ENCODE data around the gene COL8A2.

COL8A2 gene

GRCh38 chr1:36111151-36111550, 13.9 kb downstream of the COL8A2 start:
- no peak for DNase-seq (ENCODE audit: low read depth)

- no peak for DNase-seq (ENCODE audit: low read depth)
Measured at GRCh38 chr1:36109041-36109679, 15.9 kb downstream of the COL8A2 start.

GRCh38 chr1:36108314-36108713, 16.7 kb downstream of the COL8A2 start:
- DNase-seq (ENCODE audit: low read depth), result no peak

- no peak for DNase-seq (ENCODE audit: low read depth)
Measured at GRCh38 chr1:36107394-36107793, 17.6 kb downstream of the COL8A2 start.

GRCh38 chr1:36106269-36106668, 18.8 kb downstream of the COL8A2 start:
- no peak for DNase-seq (ENCODE audit: low read depth)

- DNase-seq (ENCODE audit: low read depth), result no peak
Measured at GRCh38 chr1:36101546-36101945, 23.5 kb downstream of the COL8A2 start.

GRCh38 chr1:36100376-36100775, 24.6 kb downstream of the COL8A2 start:
- DNase-seq (ENCODE audit: low read depth), result no peak

- peak; percentile 62 for DNase-seq (ENCODE audit: low read depth)
Measured at GRCh38 chr1:36099681-36100341, 25.2 kb downstream of the COL8A2 start.

- DNase-seq (ENCODE audit: low read depth), result no peak
Measured at GRCh38 chr1:36098650-36099365, 26.2 kb downstream of the COL8A2 start.

GRCh38 chr1:36097693-36098585, 27.1 kb downstream of the COL8A2 start:
- DNase-seq (ENCODE audit: low read depth), result no peak

- no peak for DNase-seq (ENCODE audit: low read depth)
Measured at GRCh38 chr1:36096500-36097432, 28.3 kb downstream of the COL8A2 start.

- DNase-seq (ENCODE audit: low read depth), result no peak
Measured at GRCh38 chr1:36095760-36096405, 29.1 kb downstream of the COL8A2 start.

- no peak for DNase-seq (ENCODE audit: low read depth)
Measured at GRCh38 chr1:36094621-36095061, 30.4 kb downstream of the COL8A2 start.

GRCh38 chr1:36093929-36094328, 31.1 kb downstream of the COL8A2 start:
- no peak for DNase-seq (ENCODE audit: low read depth)

GRCh38 chr1:36093226-36093625, 31.8 kb downstream of the COL8A2 start:
- DNase-seq (ENCODE audit: low read depth), result no peak

GRCh38 chr1:36092798-36093185, 32.2 kb downstream of the COL8A2 start:
- DNase-seq (ENCODE audit: low read depth), result no peak

GRCh38 chr1:36092166-36092797, 32.7 kb downstream of the COL8A2 start:
- DNase-seq (ENCODE audit: low read depth), result no peak

GRCh38 chr1:36091698-36092097, 33.3 kb downstream of the COL8A2 start:
- no peak for DNase-seq (ENCODE audit: low read depth)

- no peak for DNase-seq (ENCODE audit: low read depth)
Measured at GRCh38 chr1:36091141-36091540, 33.9 kb downstream of the COL8A2 start.

Measured in stimulated activated CD4-positive, alpha-beta T cell treated with anti-CD3 and anti-CD28 coated beads, Interleukin-2, amount 100 ng/mL, for 4 hours (primary cell).